Transverse colon (tissue), 4 donors: Measurements from ENCODE around the gene SMG6.

Experiments
- POLR2AphosphoS5 ChIP-seq, 3 donors: sonication (generic); formaldehyde crosslinking; IDR thresholded peaks; one replicate each; pipeline ENCODE4 v1.6.1; 2016; ENCODE audit warnings: antibody characterized with exemption in 3 of 3
- TF ChIP-seq, protein P1 (sequence below), 5 experiments: fragments of 200-600 bp in 3 of 5; fragments of 450-650 bp in 2 of 5; sonication (generic) in 3 of 5; IDR thresholded peaks; 1 replicate in 2 of 5; 2 replicates in 3 of 5; pipeline ENCODE4 v1.5.1; 2016 to 2017; ENCODE audit warnings: antibody characterized with exemption in 5 of 5, inconsistent platforms in 3 of 5, mild to moderate bottlenecking in 2 of 5, moderate library complexity in 1 of 5

DNA sequence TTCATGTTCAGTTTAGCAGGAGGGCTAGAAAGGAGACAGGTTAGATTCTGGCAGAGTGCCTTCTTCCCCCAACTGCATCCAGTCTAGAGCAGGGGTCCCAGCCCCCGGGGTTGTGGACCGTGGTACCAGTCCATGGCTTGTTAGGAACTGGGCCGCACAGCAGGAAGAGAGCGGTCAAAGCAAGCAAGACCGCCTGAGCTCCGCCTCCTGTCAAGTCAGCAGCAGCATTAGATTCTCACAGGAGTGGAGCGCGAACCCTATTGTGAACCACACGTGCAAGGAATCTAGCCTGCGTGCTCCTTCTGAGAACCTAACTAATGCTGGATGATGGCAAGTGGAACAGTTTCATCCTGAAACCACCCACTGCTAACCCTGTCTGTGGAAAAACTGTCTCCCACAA, 153.7 kb downstream of the SMG6 start:
- no peak for TF ChIP-seq POLR2AphosphoS5 (IDR thresholded peaks at IDR 0.05)
- TF ChIP-seq, protein P1, sequence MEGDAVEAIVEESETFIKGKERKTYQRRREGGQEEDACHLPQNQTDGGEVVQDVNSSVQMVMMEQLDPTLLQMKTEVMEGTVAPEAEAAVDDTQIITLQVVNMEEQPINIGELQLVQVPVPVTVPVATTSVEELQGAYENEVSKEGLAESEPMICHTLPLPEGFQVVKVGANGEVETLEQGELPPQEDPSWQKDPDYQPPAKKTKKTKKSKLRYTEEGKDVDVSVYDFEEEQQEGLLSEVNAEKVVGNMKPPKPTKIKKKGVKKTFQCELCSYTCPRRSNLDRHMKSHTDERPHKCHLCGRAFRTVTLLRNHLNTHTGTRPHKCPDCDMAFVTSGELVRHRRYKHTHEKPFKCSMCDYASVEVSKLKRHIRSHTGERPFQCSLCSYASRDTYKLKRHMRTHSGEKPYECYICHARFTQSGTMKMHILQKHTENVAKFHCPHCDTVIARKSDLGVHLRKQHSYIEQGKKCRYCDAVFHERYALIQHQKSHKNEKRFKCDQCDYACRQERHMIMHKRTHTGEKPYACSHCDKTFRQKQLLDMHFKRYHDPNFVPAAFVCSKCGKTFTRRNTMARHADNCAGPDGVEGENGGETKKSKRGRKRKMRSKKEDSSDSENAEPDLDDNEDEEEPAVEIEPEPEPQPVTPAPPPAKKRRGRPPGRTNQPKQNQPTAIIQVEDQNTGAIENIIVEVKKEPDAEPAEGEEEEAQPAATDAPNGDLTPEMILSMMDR (IDR thresholded peaks at IDR 0.05), result no peak
